GM18907 (cell line): Measurements from ENCODE around the gene RPS19.
"Not testable (repeated sequence)": the region's sequence is repeated elsewhere in the genome, so short reads cannot be mapped to it uniquely, and the experiment has no call there.

Experiments used
- ATAC-seq: cut with Tn5 transposase; IDR thresholded peaks from one replicate; pipeline ENCODE4 v1.9.1; 2021; ENCODE audit warnings: mild to moderate bottlenecking, moderate library complexity; ENCODE audit not compliant: unreplicated experiment

The RPS19 gene

GRCh38 chr19:41859213-41859617, 840 bp upstream of the RPS19 start:
- no peak for ATAC-seq

DNA sequence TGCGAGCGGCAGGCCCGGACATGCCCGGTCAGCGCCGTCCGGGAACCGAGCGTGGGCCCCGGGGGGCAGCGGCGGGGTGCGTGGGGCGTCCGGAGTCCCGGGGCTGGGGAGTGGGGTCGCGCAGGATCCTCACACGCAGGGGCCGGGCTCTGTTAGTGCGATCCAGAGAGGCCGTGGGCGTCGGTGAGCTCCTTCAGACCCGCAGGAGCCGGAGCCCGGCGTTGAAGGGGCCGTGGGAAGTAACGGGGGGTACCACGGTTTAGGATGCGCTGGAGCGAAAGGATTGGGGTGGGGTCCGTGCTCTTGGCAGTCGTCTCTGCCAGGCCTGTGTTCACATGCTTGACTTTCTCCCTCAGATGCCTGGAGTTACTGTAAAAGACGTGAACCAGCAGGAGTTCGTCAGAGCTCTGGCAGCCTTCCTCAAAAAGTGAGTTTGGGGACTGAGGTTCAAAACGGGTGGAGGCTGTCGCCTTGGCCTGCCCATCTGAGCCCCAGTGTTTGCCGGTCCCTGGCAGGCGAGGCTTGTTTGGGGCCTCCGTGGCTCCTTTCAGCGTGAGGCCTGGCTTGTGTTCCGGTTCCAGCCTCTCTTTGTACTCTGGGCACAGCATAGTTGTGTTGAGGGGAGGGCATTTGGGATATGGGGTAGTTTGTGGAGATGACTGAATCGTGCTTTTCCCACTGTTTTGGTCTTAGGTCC, 512 bp downstream of the RPS19 start:
- ATAC-seq, result no peak

GRCh38 chr19:41861116-41861768, 1.2 kb downstream of the RPS19 start:
- no peak for ATAC-seq

GRCh38 chr19:41861846-41862245, 1.8 kb downstream of the RPS19 start:
- no peak for ATAC-seq

DNA sequence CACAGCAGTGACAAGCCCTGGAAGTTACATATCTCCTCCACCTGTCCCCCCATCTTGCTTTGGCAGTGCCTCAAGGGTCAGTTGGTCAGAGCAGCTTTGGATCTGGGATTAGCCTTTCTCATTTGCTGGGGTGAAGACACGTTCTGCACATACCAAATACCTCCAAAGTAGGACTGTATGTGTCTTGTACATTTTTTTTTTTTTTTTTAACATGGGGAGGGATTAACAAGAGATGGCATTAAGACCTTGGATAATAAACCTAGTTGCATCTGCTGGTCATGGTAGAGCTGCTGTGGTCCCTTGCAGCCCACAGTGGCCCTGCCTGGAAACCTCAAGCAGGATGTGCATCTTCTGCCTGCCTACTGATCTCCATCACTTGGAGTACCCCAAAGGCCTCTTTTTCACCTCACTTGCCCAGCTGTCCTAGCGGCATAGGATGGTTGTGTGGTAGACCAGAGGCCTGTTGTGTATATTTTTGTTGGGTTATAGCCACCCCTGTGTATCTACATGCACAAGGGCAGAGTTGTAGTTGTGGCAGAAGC, 2.5 kb downstream of the RPS19 start:
- no peak for ATAC-seq

- ATAC-seq, result no peak
Observed at GRCh38 chr19:41863209-41863931, 3.3 kb downstream of the RPS19 start.

- ATAC-seq, result no peak
Observed at GRCh38 chr19:41864374-41864773, 4.3 kb downstream of the RPS19 start.

DNA sequence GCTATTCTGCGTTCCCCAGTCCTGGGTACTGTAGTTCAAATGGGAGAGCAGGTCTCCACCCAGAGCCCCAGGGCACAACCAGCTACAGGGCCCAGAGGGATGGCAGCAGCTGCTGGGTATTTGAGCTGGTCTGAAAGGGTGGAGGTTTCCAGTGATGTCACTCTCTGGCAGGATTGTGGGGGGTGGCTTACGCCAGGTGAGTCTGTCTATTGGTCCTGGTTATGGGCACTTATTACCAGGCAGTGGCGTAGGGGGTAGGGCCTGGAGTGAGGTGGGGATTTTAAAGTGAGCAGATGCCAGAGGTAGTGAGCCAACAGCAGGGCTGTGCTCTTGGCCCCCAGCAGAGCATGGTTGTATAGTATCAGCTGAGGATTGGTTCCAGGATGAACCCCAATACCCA, 6.2 kb downstream of the RPS19 start:
- no peak for ATAC-seq

- no peak for ATAC-seq
Observed at GRCh38 chr19:41868120-41868988, 8.3 kb downstream of the RPS19 start.

DNA sequence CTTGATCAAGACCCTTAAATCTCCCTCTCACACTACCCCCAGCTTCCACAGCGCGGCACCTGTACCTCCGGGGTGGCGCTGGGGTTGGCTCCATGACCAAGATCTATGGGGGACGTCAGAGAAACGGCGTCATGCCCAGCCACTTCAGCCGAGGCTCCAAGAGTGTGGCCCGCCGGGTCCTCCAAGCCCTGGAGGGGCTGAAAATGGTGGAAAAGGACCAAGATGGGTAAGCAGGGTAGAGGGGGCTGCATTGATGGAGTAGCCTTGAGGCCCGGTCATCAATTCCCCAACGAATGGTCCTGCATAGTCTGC, 8.9 kb downstream of the RPS19 start:
- no peak for ATAC-seq

DNA sequence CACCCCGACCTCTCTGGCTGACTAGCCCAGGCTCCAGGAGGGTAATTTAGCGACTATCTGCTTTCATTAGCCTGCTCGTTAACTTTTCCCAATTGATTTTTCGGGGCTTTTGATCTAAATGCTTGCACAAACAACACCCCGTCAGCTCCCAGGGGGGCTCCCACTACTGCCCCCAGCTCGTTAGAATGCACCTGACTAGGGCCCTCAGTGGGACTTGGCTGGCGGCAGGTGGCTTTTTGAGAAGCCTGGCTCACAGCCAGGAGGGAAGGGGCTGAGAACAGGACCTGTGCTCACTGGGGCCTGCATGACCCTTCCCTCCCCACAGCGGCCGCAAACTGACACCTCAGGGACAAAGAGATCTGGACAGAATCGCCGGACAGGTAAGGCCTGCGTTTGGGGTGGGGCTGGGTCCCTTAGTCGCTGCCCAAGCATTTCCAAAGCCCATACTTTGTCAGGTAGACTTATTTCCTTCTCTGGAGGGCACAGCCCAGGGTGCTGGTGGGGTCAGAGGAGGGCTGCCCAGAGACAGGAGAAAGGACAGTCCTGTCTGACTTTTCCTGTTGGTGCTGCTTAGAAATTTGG, 9.4 kb downstream of the RPS19 start:
- no peak for ATAC-seq

DNA sequence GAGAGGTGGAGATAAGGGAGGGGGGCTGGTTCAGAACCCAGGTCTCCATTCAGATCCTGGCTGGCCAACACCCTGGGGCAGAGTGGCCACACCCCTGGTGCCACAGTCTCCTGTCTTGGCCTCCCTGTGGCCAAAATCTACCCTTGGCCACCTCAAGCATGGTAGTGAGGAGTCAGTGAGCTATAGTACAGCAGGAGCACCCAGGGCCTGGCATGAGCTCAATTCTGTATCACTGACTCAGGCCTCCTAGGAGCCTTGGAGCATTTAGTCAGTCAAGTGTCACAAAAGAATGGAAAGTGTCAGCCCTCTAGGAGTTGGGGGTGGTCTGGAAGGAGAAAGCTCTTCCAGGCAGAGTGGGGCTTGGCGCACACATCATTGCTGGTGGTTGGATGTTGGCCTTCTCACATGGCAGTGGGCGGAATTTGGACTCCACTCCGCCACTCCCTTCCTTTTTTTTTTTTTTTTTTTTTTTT, 10.4 kb downstream of the RPS19 start:
- ATAC-seq, result no peak

DNA sequence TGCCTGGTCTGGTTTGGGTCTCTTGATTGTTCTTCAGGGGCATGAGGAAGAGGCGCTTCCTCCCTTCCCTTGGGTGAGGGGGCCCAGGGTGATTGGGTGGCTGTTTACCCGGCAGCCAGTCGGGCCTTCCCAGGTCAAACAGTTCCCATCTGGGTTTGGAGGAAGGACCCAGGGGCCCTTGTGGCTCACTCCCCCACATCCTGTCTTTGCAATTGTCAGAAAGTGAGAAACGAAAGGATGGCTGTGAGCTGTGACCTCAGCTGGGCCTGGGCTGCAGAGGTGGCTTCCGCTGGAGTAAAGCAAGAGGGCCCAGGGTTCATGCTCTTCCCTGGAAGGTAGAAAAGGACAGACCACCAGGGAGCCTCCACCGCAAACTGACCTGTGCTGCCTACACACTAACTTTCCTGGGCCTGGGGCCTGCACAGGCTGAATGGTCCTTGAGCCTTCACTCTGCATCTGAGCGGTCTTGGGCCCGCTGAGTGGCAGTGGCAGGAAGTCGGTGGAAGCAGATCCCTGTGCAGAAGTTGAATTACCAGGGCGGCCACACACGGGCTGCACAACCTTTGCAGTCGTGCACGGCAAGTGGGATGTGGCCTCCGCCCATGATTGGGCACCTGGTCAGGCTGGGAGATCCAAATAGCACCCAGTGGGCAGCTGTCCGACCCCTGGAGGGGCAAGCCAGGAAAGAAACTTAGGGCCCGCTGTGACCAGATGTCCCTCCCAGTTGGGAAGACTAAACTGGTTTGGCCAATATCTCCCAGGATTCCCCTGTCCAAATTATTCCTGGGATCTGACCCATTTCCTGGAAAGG, 11.7 kb downstream of the RPS19 start:
- ATAC-seq, result peak; percentile 57

GRCh38 chr19:41872384-41872774, 12.3 kb downstream of the RPS19 start:
- ATAC-seq, result no peak

DNA sequence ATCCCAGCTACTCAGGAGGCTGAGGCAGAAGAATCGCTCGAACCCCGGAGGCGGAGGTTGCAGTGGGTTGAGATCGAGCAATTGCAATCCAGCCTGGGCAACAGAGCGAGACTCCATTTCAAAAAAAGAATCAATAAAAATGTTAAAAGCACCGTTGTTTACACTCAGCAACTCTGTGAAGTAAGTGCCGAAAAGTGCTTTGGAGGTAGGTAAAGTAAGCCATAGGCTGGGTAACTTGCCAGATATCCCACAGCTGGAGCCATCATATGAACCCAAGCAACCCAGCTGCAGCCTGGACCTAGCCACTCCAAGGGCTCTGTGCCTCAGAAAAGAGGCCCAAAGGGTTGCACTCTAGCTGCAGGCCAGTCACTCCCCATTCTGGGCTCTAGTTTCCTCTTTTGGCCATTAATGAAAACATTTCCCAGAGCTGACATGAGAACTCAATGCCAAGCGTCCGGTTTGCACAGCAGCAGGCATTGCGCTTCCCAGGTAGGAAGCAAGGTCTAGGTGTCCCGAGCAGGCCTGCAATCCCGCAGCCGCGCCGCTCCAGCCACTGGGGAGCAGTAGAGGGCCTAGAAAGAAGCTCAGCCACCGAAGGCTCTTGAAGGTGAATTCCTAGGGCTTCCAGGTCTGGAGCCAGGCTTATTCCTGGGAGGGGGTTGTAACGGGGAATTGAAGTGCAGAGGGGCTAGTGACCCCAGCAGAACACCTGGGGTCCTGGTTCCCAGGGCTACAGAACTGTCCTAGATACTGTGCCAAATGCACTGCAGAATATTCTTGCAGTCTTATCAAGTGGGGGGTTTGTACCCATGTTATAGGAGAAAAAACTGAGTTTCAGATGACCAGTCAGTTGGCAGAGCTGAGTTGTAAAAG, 13.0 kb downstream of the RPS19 start:
- no peak for ATAC-seq

DNA sequence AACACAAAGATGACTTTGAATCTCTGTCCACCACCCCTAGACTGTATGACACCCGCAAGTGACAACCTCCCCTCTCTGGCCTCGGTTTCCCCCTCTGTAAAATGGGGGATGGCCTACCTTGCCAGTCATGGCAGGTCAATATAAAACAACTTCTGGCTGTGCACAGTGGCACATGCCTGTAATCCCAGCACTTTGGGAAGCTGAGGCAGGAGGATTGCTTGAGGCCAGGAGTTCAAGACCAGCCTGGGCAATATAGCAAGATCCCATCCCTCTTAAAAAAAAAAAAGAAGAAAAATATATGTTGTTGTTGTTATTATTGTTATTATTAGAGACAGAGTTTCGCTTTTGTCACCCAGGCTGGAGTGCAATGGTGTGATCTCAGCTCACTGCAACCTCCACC, 15.9 kb downstream of the RPS19 start:
- not testable (repeated sequence) for ATAC-seq

DNA sequence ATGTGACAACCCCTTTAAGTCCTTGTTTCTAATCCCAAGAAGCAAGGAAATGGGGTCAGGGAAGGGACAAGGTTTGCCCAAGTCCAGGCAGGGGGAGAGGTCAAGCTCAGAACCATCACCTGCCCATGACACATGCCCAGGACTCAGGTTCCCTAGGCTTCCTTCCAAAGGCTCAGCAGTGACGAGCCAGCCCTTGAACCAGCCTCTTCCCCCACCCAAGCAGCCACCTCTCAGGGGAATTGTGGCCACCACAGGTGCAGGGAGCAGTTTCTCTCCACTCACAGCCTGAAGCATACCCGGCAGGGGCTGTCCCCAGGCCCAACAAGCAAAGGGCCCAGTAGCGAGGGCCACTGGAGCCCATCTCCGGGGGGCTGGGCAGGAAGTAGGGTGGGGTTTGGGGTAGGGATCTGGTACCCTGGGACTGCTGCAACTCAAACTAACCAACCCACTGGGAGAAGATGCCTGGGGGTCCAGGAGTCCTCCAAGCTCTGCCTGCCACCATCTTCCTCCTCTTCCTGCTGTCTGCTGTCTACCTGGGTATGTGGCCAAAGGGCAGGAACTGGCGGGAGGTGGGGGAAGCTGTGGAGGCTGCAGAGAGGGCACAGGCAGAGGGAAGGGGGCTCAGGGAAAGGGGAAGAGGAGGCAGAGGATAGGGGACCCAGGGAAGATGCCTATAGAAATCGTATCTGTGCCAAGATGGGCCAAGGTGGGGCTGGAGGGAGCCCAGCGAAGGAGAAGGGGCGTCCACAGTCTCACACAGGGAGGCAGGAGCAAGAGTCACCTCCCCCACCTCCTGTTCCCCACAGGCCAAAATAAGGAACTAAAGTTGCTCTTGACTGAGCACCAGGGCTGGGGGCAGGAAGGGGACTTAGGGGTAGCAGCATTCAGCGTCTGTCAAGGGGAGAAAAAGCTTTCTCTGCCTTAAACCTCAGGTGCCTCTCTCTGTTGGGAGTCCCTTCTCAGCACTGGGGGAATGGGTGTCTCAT, 17.1 kb downstream of the RPS19 start, which contains the start of gene CD79A:
CD79A (plus strand) TSS at position 433 of the 986 bp plus-strand sequence; CDS start at position 459, 26 bp downstream.
- ATAC-seq, result peak; percentile 76
